Panc1 (cell line): Measurements from ENCODE around the gene TSPAN14. TPM values are rescaled to one million over a fixed set of nuclear protein-coding genes. Genes with fewer than 3 reads are reported as not detected.

Experiments
- ATAC-seq: fragments of 200-7000 bp; cut with Tn5 transposase; 2 replicates; pipeline ENCODE4 v1.9.1; 2020; ENCODE audit warnings: mild to moderate bottlenecking, moderate library complexity
- BruUV-seq: library from RNA; stranded (reverse); fragments of 400-500 nt; replicated peaks from 2 replicates; lab custom pipeline; 2021; lab: Mats Ljungman, UMichigan
- CTCF ChIA-PET: fragments of 300-600 bp; sonication (Branson Sonifier 250); formaldehyde crosslinking; loops from one replicate; lab custom pipeline; 2022; ENCODE audit warnings: antibody characterized with exemption; lab: Charles Lee
- POLR2A ChIA-PET: fragments of 300-600 bp; sonication (Branson Sonifier 250); formaldehyde crosslinking; loops from one replicate; lab custom pipeline; 2022; ENCODE audit warnings: antibody characterized with exemption; lab: Charles Lee
- DNase-seq: peaks from one replicate; pipeline ENCODE4 v3.0.0-alpha.2; 2010; ENCODE audit warnings: low read depth, low spot score
- H3K27ac ChIP-seq: 2 replicates; pipeline ENCODE4 v1.5.1; 2011; ENCODE audit warnings: mild to moderate bottlenecking, low read length, inconsistent platforms
- H3K27me3 ChIP-seq: fragments of 200-500 bp; sonication (Bioruptor generic); 2 replicates; pipeline ENCODE4 v1.6.0; 2014; ENCODE audit warnings: low read length, inconsistent platforms; ENCODE audit not compliant: control insufficient read depth, insufficient read depth
- H3K36me3 ChIP-seq: fragments of 200-500 bp; sonication (Bioruptor generic); 2 replicates; pipeline ENCODE4 v1.5.1; 2014; ENCODE audit warnings: inconsistent platforms, mild to moderate bottlenecking, low read length, moderate library complexity; ENCODE audit not compliant: control insufficient read depth, insufficient read depth
- H3K4me1 ChIP-seq: 2 replicates; pipeline ENCODE4 v1.5.1; 2011; ENCODE audit warnings: inconsistent platforms, mild to moderate bottlenecking, low read length, moderate library complexity; ENCODE audit not compliant: control insufficient read depth, insufficient read depth
- H3K4me3 ChIP-seq, 2 experiments: 2 replicates each; pipeline ENCODE4 v1.5.1; 2011 to 2012; ENCODE audit warnings: low read depth in 2 of 2, low read length in 2 of 2, mild to moderate bottlenecking in 2 of 2, inconsistent platforms in 1 of 2, moderate library complexity in 1 of 2
- H3K9me3 ChIP-seq: fragments of 200-500 bp; sonication (Bioruptor generic); 2 replicates; pipeline ENCODE4 v1.5.1; 2014; ENCODE audit warnings: low read depth, mild to moderate bottlenecking, inconsistent platforms, low read length, moderate library complexity; ENCODE audit not compliant: control insufficient read depth, insufficient read depth
- CTCF ChIP-seq: fragments of 450-650 bp; IDR thresholded peaks from 2 replicates; pipeline ENCODE4 v1.5.1; 2017; ENCODE audit warnings: mild to moderate bottlenecking
- POLR2AphosphoS5 ChIP-seq: IDR thresholded peaks from 2 replicates; pipeline ENCODE4 v1.6.1; 2012; ENCODE audit warnings: mild to moderate bottlenecking, low read depth, low read length, moderate library complexity
- SIN3A ChIP-seq: IDR thresholded peaks from 2 replicates; pipeline ENCODE4 v1.6.1; 2012; ENCODE audit warnings: low read depth, mild to moderate bottlenecking, low read length, moderate library complexity, borderline replicate concordance; ENCODE audit not compliant: insufficient read depth
- TCF7L2 ChIP-seq: IDR thresholded peaks from 2 replicates; pipeline ENCODE4 v1.6.1; 2011; ENCODE audit warnings: mild to moderate bottlenecking, low read depth, low read length, inconsistent platforms
- in situ Hi-C: cut with HindIII; loops from 2 replicates; pipeline ENCODE4 v1.10.0; 2016; ENCODE audit warnings: low sequenced_read_pairs, low pct_unique_long_range_greater_than_20kb
- intact Hi-C: fragments of 100-400 bp; cut with micrococcal nuclease; formaldehyde crosslinking; loops from one replicate; pipeline ENCODE4 v1.10.0; 2022; ENCODE audit not compliant: unreplicated experiment
- total RNA-seq: library from RNA; stranded (reverse); gene quantifications from one replicate; pipeline ENCODE4 v1.2.1, GENCODE V29; 2021; ENCODE audit not compliant: unreplicated experiment
- TF ChIP-seq, protein P1 (sequence below), 2 experiments: IDR thresholded peaks; 2 replicates each; pipeline ENCODE4 v1.6.1; 2011 to 2012; ENCODE audit warnings: low read depth in 2 of 2, control low read depth in 1 of 2, low read length in 1 of 2, mild to moderate bottlenecking in 1 of 2, moderate library complexity in 1 of 2; ENCODE audit not compliant: insufficient read depth in 1 of 2

The TSPAN14 gene
- total RNA-seq, 1 experiment from 2014 or later, result 39.0 TPM

DNA sequence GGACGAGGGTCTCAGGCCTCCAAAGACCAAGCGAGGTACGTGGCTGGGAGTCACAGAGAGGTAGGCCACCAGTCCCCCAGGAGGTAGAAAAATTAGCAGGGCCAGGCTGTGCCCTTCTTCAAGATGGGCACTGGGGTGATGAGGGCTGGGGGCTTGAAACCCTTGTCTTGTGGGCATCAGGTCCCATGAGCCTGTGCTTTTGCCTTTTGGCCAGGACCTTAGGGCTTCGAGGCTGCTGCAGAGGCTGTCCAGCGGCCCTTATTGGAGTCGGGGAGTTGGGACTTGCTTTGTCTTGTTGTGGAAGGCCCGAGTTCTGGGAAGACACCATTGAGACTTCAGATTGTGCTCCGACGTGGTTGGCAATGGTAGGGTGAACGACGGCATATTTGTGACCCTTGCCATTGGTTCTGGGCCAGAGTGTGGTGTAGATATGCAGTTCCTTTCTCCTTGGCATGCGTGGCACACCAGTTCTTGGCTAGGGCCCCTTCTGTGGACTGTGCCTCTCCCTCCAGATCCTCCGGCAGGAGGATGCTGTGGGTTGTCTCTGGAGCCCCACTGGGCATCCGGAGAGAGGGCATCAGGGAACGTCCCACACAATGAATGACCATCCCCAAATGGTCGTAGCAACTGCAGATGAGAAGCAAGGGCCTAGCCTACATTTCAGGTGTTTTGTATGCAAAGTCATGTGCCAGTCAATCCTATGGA, 84.5 kb downstream of the TSPAN14 start:
- Histone ChIP-seq H3K9me3 (no peaks in the 10 kb centered on the region), H3K27ac (no peak overlapping the region), H3K36me3 (no peaks in the 10 kb centered on the region), H3K4me1 (no peaks in the 10 kb centered on the region; the same call in 1 of the 2 replicates), H3K4me3 (no peak overlapping the region), H3K27me3 (peaks cover 2% of the 10 kb centered on the region; the same call in 1 of the 2 replicates)
- ChIA-PET POLR2A (no interaction called here), CTCF (no interaction called here)
- BruUV-seq, result no TSS peak
- in situ Hi-C loops (no loop called here), intact Hi-C loops (no loop called here)
- no peak for DNase-seq
- no peak for ATAC-seq
- TF ChIP-seq, protein P1, sequence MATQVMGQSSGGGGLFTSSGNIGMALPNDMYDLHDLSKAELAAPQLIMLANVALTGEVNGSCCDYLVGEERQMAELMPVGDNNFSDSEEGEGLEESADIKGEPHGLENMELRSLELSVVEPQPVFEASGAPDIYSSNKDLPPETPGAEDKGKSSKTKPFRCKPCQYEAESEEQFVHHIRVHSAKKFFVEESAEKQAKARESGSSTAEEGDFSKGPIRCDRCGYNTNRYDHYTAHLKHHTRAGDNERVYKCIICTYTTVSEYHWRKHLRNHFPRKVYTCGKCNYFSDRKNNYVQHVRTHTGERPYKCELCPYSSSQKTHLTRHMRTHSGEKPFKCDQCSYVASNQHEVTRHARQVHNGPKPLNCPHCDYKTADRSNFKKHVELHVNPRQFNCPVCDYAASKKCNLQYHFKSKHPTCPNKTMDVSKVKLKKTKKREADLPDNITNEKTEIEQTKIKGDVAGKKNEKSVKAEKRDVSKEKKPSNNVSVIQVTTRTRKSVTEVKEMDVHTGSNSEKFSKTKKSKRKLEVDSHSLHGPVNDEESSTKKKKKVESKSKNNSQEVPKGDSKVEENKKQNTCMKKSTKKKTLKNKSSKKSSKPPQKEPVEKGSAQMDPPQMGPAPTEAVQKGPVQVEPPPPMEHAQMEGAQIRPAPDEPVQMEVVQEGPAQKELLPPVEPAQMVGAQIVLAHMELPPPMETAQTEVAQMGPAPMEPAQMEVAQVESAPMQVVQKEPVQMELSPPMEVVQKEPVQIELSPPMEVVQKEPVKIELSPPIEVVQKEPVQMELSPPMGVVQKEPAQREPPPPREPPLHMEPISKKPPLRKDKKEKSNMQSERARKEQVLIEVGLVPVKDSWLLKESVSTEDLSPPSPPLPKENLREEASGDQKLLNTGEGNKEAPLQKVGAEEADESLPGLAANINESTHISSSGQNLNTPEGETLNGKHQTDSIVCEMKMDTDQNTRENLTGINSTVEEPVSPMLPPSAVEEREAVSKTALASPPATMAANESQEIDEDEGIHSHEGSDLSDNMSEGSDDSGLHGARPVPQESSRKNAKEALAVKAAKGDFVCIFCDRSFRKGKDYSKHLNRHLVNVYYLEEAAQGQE (IDR thresholded peaks at IDR 0.05; ENCODE audit: insufficient read depth in 1 of 2, low read depth in 2 of 2, low read length in 1 of 2), result no peak
- TF ChIP-seq TCF7L2 (no peak), SIN3A (no peak), CTCF (no peak), POLR2AphosphoS5 (no peak)

DNA sequence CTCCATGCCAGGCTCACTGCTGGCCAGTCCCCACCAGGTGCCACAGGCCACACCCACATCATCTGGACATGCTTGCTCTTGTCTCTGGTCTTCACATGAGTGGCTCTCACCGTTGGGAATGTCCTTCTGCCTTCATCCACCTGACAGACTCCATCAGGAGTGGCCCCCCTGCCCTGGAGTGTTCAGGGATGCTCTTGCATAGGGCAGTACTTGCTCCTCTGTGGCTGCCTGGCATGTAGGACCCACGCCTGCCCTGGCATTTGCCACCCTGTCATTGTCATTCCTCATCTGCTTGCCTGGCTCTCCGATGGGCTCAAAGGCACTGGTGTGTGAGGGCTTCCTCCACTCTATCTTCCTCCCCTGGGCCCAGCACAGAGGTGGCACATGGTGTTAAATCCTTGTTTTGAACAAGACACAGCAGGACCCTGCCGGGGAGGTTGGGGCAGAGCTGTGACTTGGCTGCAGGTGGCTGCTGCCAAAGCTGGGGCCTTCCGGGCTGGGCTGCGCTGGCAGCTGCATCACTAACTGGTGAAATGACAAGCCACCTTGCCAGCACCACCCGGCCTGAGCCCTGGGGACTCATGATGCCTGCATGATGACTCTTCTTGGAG, 85.4 kb downstream of the TSPAN14 start:
- ATAC-seq (no peak), DNase-seq (no peak)
- Histone ChIP-seq H3K36me3 (no peaks in the 10 kb centered on the region), H3K4me3 (no peak overlapping the region), H3K4me1 (no peaks in the 10 kb centered on the region; the same call in 1 of the 2 replicates), H3K27ac (no peak overlapping the region), H3K27me3 (peaks cover 2% of the 10 kb centered on the region; the same call in 1 of the 2 replicates), H3K9me3 (no peaks in the 10 kb centered on the region)
- BruUV-seq, result no TSS peak
- intact Hi-C loops (no loop called here), in situ Hi-C loops (no loop called here)
- ChIA-PET CTCF (no interaction called here), POLR2A (no interaction called here)
- TF ChIP-seq, protein P1 (IDR thresholded peaks at IDR 0.05; ENCODE audit: insufficient read depth in 1 of 2, low read depth in 2 of 2, low read length in 1 of 2), result no peak
- TF ChIP-seq SIN3A (no peak), TCF7L2 (no peak), CTCF (no peak), POLR2AphosphoS5 (no peak)
